Ovary (tissue), 9 donors: Measurements from ENCODE around the gene APOL4. TPM values are rescaled to one million over a fixed set of nuclear protein-coding genes. Genes with fewer than 3 reads are reported as not detected.
"Not testable (repeated sequence)": the region's sequence is repeated elsewhere in the genome, so short reads cannot be mapped to it uniquely, and the experiment has no call there.

ENCODE experiments used
- DNase-seq, 5 donors: peaks; one replicate each; pipeline ENCODE4 v3.0.0-alpha.2; 2019 to 2020
- H3K27ac ChIP-seq, 2 donors: fragments of 200-600 bp; one replicate each; pipeline versions ENCODE4 v1.5.1 to v1.8.0; 2019 to 2022
- H3K27me3 ChIP-seq: fragments of 200-600 bp; one replicate; pipeline ENCODE4 v1.8.0; 2022
- H3K36me3 ChIP-seq: fragments of 200-600 bp; sonication (generic); one replicate; pipeline ENCODE4 v1.5.1; 2019
- H3K4me1 ChIP-seq: one replicate; pipeline ENCODE4 v1.8.1; 2013; ENCODE audit warnings: mild to moderate bottlenecking, moderate library complexity; ENCODE audit not compliant: insufficient read depth
- H3K4me3 ChIP-seq: fragments of 200-600 bp; sonication (generic); one replicate; pipeline ENCODE4 v1.5.1; 2017
- H3K9me3 ChIP-seq, 2 donors: fragments of 200-600 bp in 1 of 2; sonication (generic) in 1 of 2; one replicate each; pipeline versions ENCODE4 v1.5.1 to v1.8.1; 2013 to 2019; ENCODE audit warnings: mild to moderate bottlenecking in 1 of 2, moderate library complexity in 1 of 2
- CTCF ChIP-seq, 3 donors: fragments of 450-650 bp in 2 of 3; fragments of 200-600 bp in 1 of 3; IDR thresholded peaks; one replicate each; pipeline versions ENCODE4 v1.5.1 to v1.8.0; 2016 to 2022; ENCODE audit warnings: antibody characterized with exemption in 3 of 3, mild to moderate bottlenecking in 1 of 3
- EP300 ChIP-seq: sonication (generic); formaldehyde crosslinking; IDR thresholded peaks from one replicate; pipeline ENCODE4 v1.6.1; 2017; ENCODE audit warnings: antibody characterized with exemption
- POLR2A ChIP-seq: fragments of 450-650 bp; IDR thresholded peaks from one replicate; pipeline ENCODE4 v1.6.1; 2017; ENCODE audit warnings: antibody characterized with exemption, mild to moderate bottlenecking, moderate library complexity
- WGBS, 3 donors: extraction: QIAGEN DNeasy Blood & Tissue Kit in 1 of 3; methylation state at CpG; one replicate each; pipeline versions ENCODE4 v1.1.5 to v1.1.7; 2013 to 2017; 5-methylcytosine and 5-hydroxymethylcytosine counted together
- intact Hi-C, 4 donors: fragments of 100-400 bp; cut with DNase I; formaldehyde crosslinking; loops; one replicate each; pipeline versions ENCODE4 v1.11.0 to v1.15.1; 2022 to 2023
- polyA plus RNA-seq, 2 donors: library from polyadenylated mRNA; stranded (reverse); fragments of 200-250 nt in 1 of 2; fragments of 350-450 nt in 1 of 2; fragmentation: Illumina TruSeq in 1 of 2; extraction: RNeasy Lipid Tissue Mini Kit (QIAGEN cat#74804) in 1 of 2; gene quantifications; one replicate each; pipeline ENCODE4 v1.2.3, GENCODE V29; 2013 to 2014
- total RNA-seq, 7 donors: library from RNA; depleted of rRNA in 2 of 7; stranded (reverse); fragments of >200 nt in 2 of 7; fragmentation: NEBNext Ultra II Directional in 3 of 7; extraction: Animal tissue kit (Norgen Biotek cat#: 25700) in 3 of 7; gene quantifications; one replicate each; pipeline versions ENCODE4 v1.1.0 to v1.2.4, GENCODE V29; 2016 to 2023
- donor health status: DM: no; HTN: no; CAD: no; lungs with moderate emphysema.
- donor health status: DM: no; HTN: no; CAD: no.
- donor health status: Bipolar disorder and iron deficiency.
- donor health status: DM: yes; HTN: yes; CAD: no.
- donor health status: DM: no; HTN: no; CAD: no.
- donor health status: DM: yes; HTN: yes; CAD: no.

Gene APOL4
- total and polyA plus RNA-seq, 9 donors, result 0.31 to 18.6 (median 7.3) TPM

GRCh38 chr22:36165141-36165540, 36.5 kb downstream of the APOL4 start:
- intact Hi-C loops, result no loop called here
- WGBS, 3 donors, result 84 to 94% (median 89%) methylated on average over 2 of the region's 2 CpGs
- Histone ChIP-seq H3K27me3 (no peaks in the 10 kb centered on the region), H3K27ac (no peak overlapping the region), H3K4me1 (peaks cover 8% of the 10 kb centered on the region), H3K9me3 (no peaks in the 10 kb centered on the region), H3K36me3 (no peaks in the 10 kb centered on the region), H3K4me3 (no peak overlapping the region)
- TF ChIP-seq CTCF (IDR thresholded peaks at IDR 0.05), result no peak
- no peak for TF ChIP-seq POLR2A
- TF ChIP-seq EP300, result no peak
- DNase-seq, result no peak

- 86 to 90% (median 88%) methylated on average over 1 of the region's 1 CpG for WGBS, 3 donors
- intact Hi-C loops, result no loop called here
- H3K9me3 ChIP-seq, result no peaks in the 10 kb centered on the region
- H3K27ac ChIP-seq, result no peak overlapping the region
- H3K36me3 ChIP-seq, result no peaks in the 10 kb centered on the region
- peaks cover 10% of the 10 kb centered on the region for H3K4me1 ChIP-seq
- H3K4me3 ChIP-seq, result no peak overlapping the region
- H3K27me3 ChIP-seq, result no peaks in the 10 kb centered on the region
- TF ChIP-seq CTCF (IDR thresholded peaks at IDR 0.05) (no peak), POLR2A (no peak), EP300 (no peak)
- DNase-seq, result no peak
Measured at GRCh38 chr22:36164621-36165020, 37.0 kb downstream of the APOL4 start.

- H3K27me3 ChIP-seq, result no peaks in the 10 kb centered on the region
- H3K4me3 ChIP-seq, result no peak overlapping the region
- peaks cover 10% of the 10 kb centered on the region for H3K4me1 ChIP-seq
- no peak for TF ChIP-seq EP300
- no peak for TF ChIP-seq POLR2A
- no peak for TF ChIP-seq CTCF (IDR thresholded peaks at IDR 0.05)
- intact Hi-C loops, result no loop called here
- WGBS, 3 donors, result 87 to 91% (median 90%) methylated on average over 2 of the region's 2 CpGs
- no peak for DNase-seq
- no peaks in the 10 kb centered on the region for H3K9me3 ChIP-seq
- H3K36me3 ChIP-seq, result no peaks in the 10 kb centered on the region
- H3K27ac ChIP-seq, result no peak overlapping the region
Measured at GRCh38 chr22:36163497-36163896, 38.1 kb downstream of the APOL4 start.

- 75 to 78% (median 77%) methylated on average over 6 of the region's 6 CpGs for WGBS, 3 donors
- no peak for DNase-seq
- no peak overlapping the region for H3K4me3 ChIP-seq
- no peak overlapping the region for H3K27ac ChIP-seq
- H3K27me3 ChIP-seq, result no peaks in the 10 kb centered on the region
- no peaks in the 10 kb centered on the region for H3K36me3 ChIP-seq
- H3K4me1 ChIP-seq, result peaks cover 10% of the 10 kb centered on the region
- no peaks in the 10 kb centered on the region for H3K9me3 ChIP-seq
- intact Hi-C loops, result no loop called here
- TF ChIP-seq EP300 (no peak), POLR2A (no peak), CTCF (IDR thresholded peaks at IDR 0.05) (no peak)
Measured at GRCh38 chr22:36162127-36163034, 39.2 kb downstream of the APOL4 start.

GRCh38 chr22:36161793-36162126, 39.8 kb downstream of the APOL4 start:
- H3K9me3 ChIP-seq, DNase-seq, H3K27ac ChIP-seq, H3K4me3 ChIP-seq, H3K27me3 ChIP-seq, intact Hi-C loops, H3K36me3 ChIP-seq: not testable (repeated sequence)
- WGBS, 3 donors, result 64 to 81% (median 66%) methylated on average over 5 of the region's 5 CpGs
- H3K4me1 ChIP-seq, result peaks cover 12% of the 10 kb centered on the region
